Measurements from ENCODE around the gene MAPK12.

MAPK12 gene

GRCh38 chr22:50261615-50262459 lies at the start of gene MAPK12:
Gene MAPK12, minus strand, starts transcription at chr22:50261683. Its CDS starts 174 bp downstream, at chr22:50261509.
- no peak for TF ChIP-seq CTCF (conservative IDR thresholded peaks at IDR 0.05; ENCODE audit: low read depth, low read length)
- H3K4me3 ChIP-seq (ENCODE audit: low read depth, low read length): peak within 1 kb of the TSS; percentile 67
- DNase-seq (ENCODE audit: low read depth): peak; percentile 28

GRCh38 chr22:50310949-50311444 lies 49.5 kb upstream of the MAPK12 start:
- no peak overlapping the region for H3K4me3 ChIP-seq (ENCODE audit: low read depth, low read length)
- DNase-seq (ENCODE audit: low read depth): no peak
- no peak for TF ChIP-seq CTCF (conservative IDR thresholded peaks at IDR 0.05; ENCODE audit: low read depth, low read length)

GRCh38 chr22:50310031-50310722 lies 48.7 kb upstream of the MAPK12 start:
- H3K4me3 ChIP-seq (ENCODE audit: low read depth, low read length): no peak overlapping the region
- no peak for TF ChIP-seq CTCF (conservative IDR thresholded peaks at IDR 0.05; ENCODE audit: low read depth, low read length)
- no peak for DNase-seq (ENCODE audit: low read depth)

GRCh38 chr22:50309601-50309991 lies 48.1 kb upstream of the MAPK12 start:
- H3K4me3 ChIP-seq (ENCODE audit: low read depth, low read length): no peak overlapping the region
- TF ChIP-seq CTCF (conservative IDR thresholded peaks at IDR 0.05; ENCODE audit: low read depth, low read length): no peak

GRCh38 chr22:50308986-50309600 lies 47.6 kb upstream of the MAPK12 start:
- no peak overlapping the region for H3K4me3 ChIP-seq (ENCODE audit: low read depth, low read length)
- DNase-seq (ENCODE audit: low read depth): no peak
- no peak for TF ChIP-seq CTCF (conservative IDR thresholded peaks at IDR 0.05; ENCODE audit: low read depth, low read length)

More at GRCh38 chr22:50309601-50309991, 48.1 kb upstream of the MAPK12 start:
- DNase-seq (ENCODE audit: low read depth): no peak

GRCh38 chr22:50308597-50308935 lies 47.1 kb upstream of the MAPK12 start:
- TF ChIP-seq CTCF (conservative IDR thresholded peaks at IDR 0.05; ENCODE audit: low read depth, low read length): no peak
- DNase-seq (ENCODE audit: low read depth): no peak
- no peak overlapping the region for H3K4me3 ChIP-seq (ENCODE audit: low read depth, low read length)

Measured in choroid plexus epithelial cell (primary cell).